ENCODE data around the gene AP3B1. TPM values are rescaled to one million over a fixed set of nuclear protein-coding genes. Genes with fewer than 3 reads are reported as not detected.

The AP3B1 gene
- total and polyA plus RNA-seq, 2 donors (not counting 3 experiments of a cell fraction or from before 2014, with no cell fraction given) = 31.6 to 46.7 TPM

GRCh38 chr5:77952636-77953212 is 341.8 kb downstream of the AP3B1 start:
- Histone ChIP-seq H3K4me2 (ENCODE audit: insufficient read depth, low read length) (no peak overlapping the region), H3K27me3 (ENCODE audit: control insufficient read depth in 2 of 2, insufficient read depth in 2 of 2, low read length in 2 of 2) (peaks cover 17 to 29% of the 10 kb centered on the region in 2 experiments), H2AFZ (ENCODE audit: low read depth, low read length) (no peak overlapping the region), H3K79me2 (ENCODE audit: control insufficient read depth, insufficient read depth, low read length) (no peaks in the 10 kb centered on the region), H3K4me1 (ENCODE audit: control insufficient read depth, extremely low read depth, insufficient read depth, low read length) (no peaks in the 10 kb centered on the region), H3K9me3 (replicated peaks; ENCODE audit: control insufficient read depth, insufficient read depth, low read length) (no peaks in the 10 kb centered on the region), H3K9me1 (replicated peaks; ENCODE audit: control insufficient read depth, extremely low read depth, insufficient read depth, low read length) (no peaks in the 10 kb centered on the region), H3K36me3 (ENCODE audit: control insufficient read depth in 2 of 2, extremely low read depth in 1 of 2, insufficient read depth in 2 of 2, low read length in 2 of 2) (no peaks in the 10 kb centered on the region), H3K9ac (replicated peaks; ENCODE audit: extremely low read depth, insufficient read depth, low read length) (no peak overlapping the region), H4K20me1 (replicated peaks; ENCODE audit: control insufficient read depth, extremely low read depth, insufficient read depth, low read length) (no peaks in the 10 kb centered on the region), H3K4me3 (replicated peaks in 1 of 3; ENCODE audit: insufficient read depth in 1 of 3, low read depth in 1 of 3, low read length in 3 of 3) (no peak overlapping the region), H3K27ac (ENCODE audit: insufficient read depth, low read depth, low read length) (no peak overlapping the region)
- intact Hi-C loops (cut with micrococcal nuclease) (no loop called here), dilution Hi-C loops (cut with MboI; ENCODE audit: extremely low pct_ligation_motif_present, low sequenced_read_pairs) (no loop called here)
- TF ChIP-seq CTCF (IDR thresholded peaks at IDR 0.05; ENCODE audit: extremely low read depth in 1 of 2, insufficient read depth in 1 of 2, low read depth in 1 of 2, low read length in 2 of 2) (no peak), JUN (IDR thresholded peaks at IDR 0.05; ENCODE audit: borderline replicate concordance, insufficient read depth, insufficient read length, low read depth) (no peak), POLR2AphosphoS5 (IDR thresholded peaks at IDR 0.05; ENCODE audit: insufficient read depth, low read depth, low read length) (no peak), POLR2A (IDR thresholded peaks at IDR 0.05; ENCODE audit: low read depth, low read length) (no peak)
- FAIRE-seq = peak; percentile 71
- CTCF ChIA-PET = interaction anchor here (1.3 kb wide), 1 partner anchor 32 kb away, joined by 4 read pairs; no protein-coding TSS in a partner anchor
- POLR2A ChIA-PET = no interaction called here
- BruUV-seq (replicated peaks) = no TSS peak
- DNase-seq (ENCODE audit: low read depth, low spot score) = peak; percentile 32

Small RNA genes within 50 kb of the gene (small RNA-seq; reads per million reads assigned to genes)
- not detected for gene RF00019 (ENCODE audit: insufficient read depth, insufficient read length, low read depth, low replicate concordance)
- gene RNU6-183P (ENCODE audit: insufficient read depth, insufficient read length, low read depth, low replicate concordance) = not detected

Other genes starting within 250 kb of the AP3B1 start
- gene SCAMP1, start 65.9 kb upstream of the AP3B1 start, total RNA-seq = 29.0 and 30.7 TPM in 2 replicates
- gene SCAMP1, start 65.9 kb upstream of the AP3B1 start, polyA plus RNA-seq = 12.7 and 13.7 TPM in 2 replicates

All from endothelial cell of umbilical vein (primary cell).